ENCODE data around the gene GJD2.

GJD2 gene

GRCh38 chr15:34773917-34774316 is 19.1 kb upstream of the GJD2 start:
- no peak for TF ChIP-seq CTCF (IDR thresholded peaks at IDR 0.05; ENCODE audit: insufficient read depth, low read depth, low read length, missing control alignments)
- DNase-seq (ENCODE audit: low read depth) = no peak
- H3K4me3 ChIP-seq (ENCODE audit: low read depth, low read length) = no peak overlapping the region

- DNase-seq (ENCODE audit: low read depth) = no peak
- no peak overlapping the region for H3K4me3 ChIP-seq (ENCODE audit: low read depth, low read length)
- TF ChIP-seq CTCF (IDR thresholded peaks at IDR 0.05; ENCODE audit: insufficient read depth, low read depth, low read length, missing control alignments) = no peak
Observed at GRCh38 chr15:34773013-34773412, 18.2 kb upstream of the GJD2 start.

- no peak for DNase-seq (ENCODE audit: low read depth)
- TF ChIP-seq CTCF (IDR thresholded peaks at IDR 0.05; ENCODE audit: insufficient read depth, low read depth, low read length, missing control alignments) = no peak
- H3K4me3 ChIP-seq (ENCODE audit: low read depth, low read length) = no peak overlapping the region
Observed at GRCh38 chr15:34772312-34772711, 17.5 kb upstream of the GJD2 start.

- no peak for TF ChIP-seq CTCF (IDR thresholded peaks at IDR 0.05; ENCODE audit: insufficient read depth, low read depth, low read length, missing control alignments)
- no peak for DNase-seq (ENCODE audit: low read depth)
- no peak overlapping the region for H3K4me3 ChIP-seq (ENCODE audit: low read depth, low read length)
Observed at GRCh38 chr15:34769711-34770110, 14.9 kb upstream of the GJD2 start.

- no peak overlapping the region for H3K4me3 ChIP-seq (ENCODE audit: low read depth, low read length)
- DNase-seq (ENCODE audit: low read depth) = no peak
- no peak for TF ChIP-seq CTCF (IDR thresholded peaks at IDR 0.05; ENCODE audit: insufficient read depth, low read depth, low read length, missing control alignments)
Observed at GRCh38 chr15:34768530-34768929, 13.7 kb upstream of the GJD2 start.

GRCh38 chr15:34765741-34766140 is 10.9 kb upstream of the GJD2 start:
- DNase-seq (ENCODE audit: low read depth) = no peak
- no peak overlapping the region for H3K4me3 ChIP-seq (ENCODE audit: low read depth, low read length)
- no peak for TF ChIP-seq CTCF (IDR thresholded peaks at IDR 0.05; ENCODE audit: insufficient read depth, low read depth, low read length, missing control alignments)

GRCh38 chr15:34760909-34761308 is 6.1 kb upstream of the GJD2 start:
- no peak overlapping the region for H3K4me3 ChIP-seq (ENCODE audit: low read depth, low read length)
- no peak for DNase-seq (ENCODE audit: low read depth)
- TF ChIP-seq CTCF (IDR thresholded peaks at IDR 0.05; ENCODE audit: insufficient read depth, low read depth, low read length, missing control alignments) = no peak

Data from GM12865 (cell line).